Measurements from ENCODE around the gene KANK2.

KANK2 gene

DNA sequence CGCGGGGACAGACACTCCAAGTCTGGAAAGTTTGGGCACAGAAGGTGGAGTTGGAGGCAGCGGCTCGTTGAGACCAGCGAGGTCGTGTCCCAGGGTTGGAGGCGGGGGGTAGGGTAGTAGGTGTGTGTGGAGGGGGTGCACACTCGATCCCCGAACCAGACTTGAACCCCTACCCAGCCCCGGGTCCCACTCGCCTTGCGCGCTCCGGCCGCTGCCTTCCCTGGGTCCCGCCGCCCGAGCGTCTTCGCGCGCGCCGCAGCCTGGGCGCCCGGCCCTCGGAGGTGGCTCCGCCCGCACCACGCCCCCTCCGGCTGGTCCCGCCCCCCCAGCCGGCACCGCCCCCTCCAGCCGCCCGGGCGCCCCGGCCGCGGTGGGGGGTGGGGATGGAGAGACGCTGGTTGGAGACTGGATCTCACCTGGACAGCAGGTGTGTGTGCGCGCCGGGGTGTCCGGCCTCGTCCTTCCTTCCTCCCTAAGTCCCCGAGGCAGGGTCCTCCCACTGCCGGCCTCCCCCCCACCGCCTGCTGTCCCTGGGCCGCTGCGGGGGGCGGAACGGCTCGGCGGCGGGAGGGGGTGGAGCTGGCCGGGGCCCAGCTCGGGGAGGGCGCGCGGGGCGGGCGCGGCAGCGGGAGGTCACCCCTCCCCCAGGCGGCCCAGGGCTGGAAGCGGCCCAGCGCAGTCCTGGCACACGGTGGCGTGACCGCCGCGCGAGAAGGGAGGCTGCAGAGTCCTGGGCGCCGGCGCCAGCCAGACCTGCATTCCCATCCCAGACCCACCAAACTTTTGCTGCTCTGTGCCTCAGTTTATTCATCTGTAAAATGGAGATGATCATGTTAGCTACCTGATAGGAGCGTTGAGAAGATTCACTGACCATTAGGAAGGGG is at the start of gene KANK2:
KANK2 (minus strand) TSS at position 255 of the 884 bp plus-strand sequence. CDS start 3,034 bp downstream, outside the sequence.
- peak in 13 of 14 donors; percentile 25 to 87 (median 68) for DNase-seq

DNA sequence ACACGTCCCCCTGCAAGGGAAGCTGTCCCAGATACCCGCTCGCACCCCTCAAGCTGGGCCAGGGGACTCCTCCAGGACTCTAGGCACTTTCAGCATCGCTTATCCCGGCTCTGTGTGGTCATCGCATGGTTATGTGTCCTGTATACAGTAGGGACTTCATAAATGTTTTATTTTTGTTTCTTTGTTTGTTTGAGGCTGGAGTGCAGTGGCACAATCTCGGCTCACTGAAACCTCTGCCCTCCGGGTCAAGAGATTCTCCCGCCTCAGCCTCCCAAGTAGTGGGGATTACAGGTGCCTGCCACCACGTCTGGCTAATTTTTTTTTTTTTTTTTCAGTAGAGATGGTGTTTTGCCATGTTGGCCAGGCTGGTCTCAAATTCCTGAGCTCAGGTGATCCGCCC is 49.6 kb upstream of the KANK2 start:
- no peak for DNase-seq

GRCh38 chr19:11244846-11245589 is 47.7 kb upstream of the KANK2 start:
- no peak for DNase-seq

- no peak for DNase-seq
Measured at GRCh38 chr19:11243798-11244169, 46.4 kb upstream of the KANK2 start.

GRCh38 chr19:11242864-11243797 is 45.8 kb upstream of the KANK2 start:
- DNase-seq = peak in 13 of 14 donors; percentile 6 to 87 (median 76)

- no peak for DNase-seq
Measured at GRCh38 chr19:11242025-11242424, 44.7 kb upstream of the KANK2 start.

GRCh38 chr19:11240008-11240444 is 42.7 kb upstream of the KANK2 start:
- DNase-seq = no peak

DNA sequence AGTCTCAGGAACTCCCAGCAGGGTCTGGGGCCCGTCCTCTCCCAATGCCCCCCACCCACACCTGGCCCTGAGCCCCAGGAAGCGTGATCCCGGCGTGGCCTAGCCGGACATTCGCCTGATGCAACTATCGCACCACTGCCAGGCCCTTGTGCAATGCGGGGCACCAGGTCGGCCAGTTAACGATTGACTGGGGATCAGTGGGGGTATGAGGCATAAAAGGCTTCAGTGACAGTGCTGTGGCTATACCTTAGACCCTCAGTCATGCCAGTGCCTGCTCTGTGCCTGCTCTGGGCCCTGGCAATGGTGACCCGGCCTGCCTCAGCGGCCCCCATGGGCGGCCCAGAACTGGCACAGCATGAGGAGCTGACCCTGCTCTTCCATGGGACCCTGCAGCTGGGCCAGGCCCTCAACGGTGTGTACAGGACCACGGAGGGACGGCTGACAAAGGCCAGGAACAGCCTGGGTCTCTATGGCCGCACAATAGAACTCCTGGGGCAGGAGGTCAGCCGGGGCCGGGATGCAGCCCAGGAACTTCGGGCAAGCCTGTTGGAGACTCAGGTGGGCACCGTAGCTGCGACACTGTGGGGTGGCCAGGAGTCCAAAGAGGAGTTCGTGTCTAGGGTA is 42.1 kb upstream of the KANK2 start, which contains the start of gene ANGPTL8:
ANGPTL8 (plus strand) TSS at position 243 of the 624 bp plus-strand sequence; CDS start at position 262, 19 bp downstream.
- DNase-seq = no peak

GRCh38 chr19:11238781-11239376 is 41.5 kb upstream of the KANK2 start:
- DNase-seq = no peak

- no peak for DNase-seq
Measured at GRCh38 chr19:11238041-11238440, 40.7 kb upstream of the KANK2 start.

DNA sequence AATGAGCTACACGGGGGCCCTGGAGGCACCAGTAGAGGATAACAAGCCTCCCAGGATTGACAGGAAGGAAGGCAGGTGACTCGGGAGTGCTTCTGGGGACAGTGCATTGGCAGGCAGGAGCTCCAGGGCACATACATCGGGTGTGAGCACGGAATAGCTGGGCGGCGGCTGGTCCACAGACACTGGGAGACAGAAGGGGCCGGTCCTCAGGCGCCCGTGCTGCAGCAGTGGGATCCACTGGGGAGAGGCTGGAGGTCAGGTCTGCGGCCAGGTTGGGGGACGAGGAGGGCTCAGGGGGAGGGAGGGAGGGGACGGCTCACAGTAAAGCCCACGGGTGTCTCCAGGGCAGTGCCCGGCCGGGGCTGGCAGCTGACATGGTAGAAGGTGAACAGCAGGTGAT is 40.0 kb upstream of the KANK2 start:
- no peak for DNase-seq

- DNase-seq = no peak
Measured at GRCh38 chr19:11236324-11237301, 39.3 kb upstream of the KANK2 start.

DNA sequence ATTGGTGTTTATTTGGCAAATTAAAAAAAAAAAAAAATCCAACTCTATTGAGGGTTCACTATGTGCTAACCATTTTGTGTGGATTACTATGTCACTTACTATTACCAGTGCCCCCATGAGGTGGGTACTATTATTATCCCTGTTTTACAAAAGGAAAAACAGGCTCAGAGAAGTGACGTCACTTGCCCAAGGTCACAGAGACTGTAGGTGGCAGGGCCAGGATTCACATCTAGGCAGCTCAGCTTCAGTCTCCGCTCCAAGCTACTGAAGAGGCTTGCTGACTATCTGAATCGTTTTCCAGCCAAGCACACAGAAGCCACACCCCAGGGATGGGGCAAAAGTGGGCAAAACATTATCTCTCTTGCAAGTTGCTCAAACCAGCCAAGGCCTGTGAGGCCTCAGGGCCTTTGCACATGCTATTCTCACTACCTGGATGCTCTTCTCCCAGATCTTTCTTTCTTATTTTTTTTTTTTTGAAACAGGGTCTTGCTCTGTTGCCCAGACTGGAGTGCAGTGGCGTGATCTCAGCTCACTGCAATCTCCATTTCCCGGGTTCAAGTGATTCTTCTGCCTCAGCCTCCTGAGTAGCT is 37.2 kb upstream of the KANK2 start:
- DNase-seq = no peak

GRCh38 chr19:11233073-11233472 is 35.7 kb upstream of the KANK2 start:
- no peak for DNase-seq

- no peak for DNase-seq
Measured at GRCh38 chr19:11232555-11232954, 35.2 kb upstream of the KANK2 start.

GRCh38 chr19:11230621-11231386 is 33.5 kb upstream of the KANK2 start:
- DNase-seq = no peak

DNA sequence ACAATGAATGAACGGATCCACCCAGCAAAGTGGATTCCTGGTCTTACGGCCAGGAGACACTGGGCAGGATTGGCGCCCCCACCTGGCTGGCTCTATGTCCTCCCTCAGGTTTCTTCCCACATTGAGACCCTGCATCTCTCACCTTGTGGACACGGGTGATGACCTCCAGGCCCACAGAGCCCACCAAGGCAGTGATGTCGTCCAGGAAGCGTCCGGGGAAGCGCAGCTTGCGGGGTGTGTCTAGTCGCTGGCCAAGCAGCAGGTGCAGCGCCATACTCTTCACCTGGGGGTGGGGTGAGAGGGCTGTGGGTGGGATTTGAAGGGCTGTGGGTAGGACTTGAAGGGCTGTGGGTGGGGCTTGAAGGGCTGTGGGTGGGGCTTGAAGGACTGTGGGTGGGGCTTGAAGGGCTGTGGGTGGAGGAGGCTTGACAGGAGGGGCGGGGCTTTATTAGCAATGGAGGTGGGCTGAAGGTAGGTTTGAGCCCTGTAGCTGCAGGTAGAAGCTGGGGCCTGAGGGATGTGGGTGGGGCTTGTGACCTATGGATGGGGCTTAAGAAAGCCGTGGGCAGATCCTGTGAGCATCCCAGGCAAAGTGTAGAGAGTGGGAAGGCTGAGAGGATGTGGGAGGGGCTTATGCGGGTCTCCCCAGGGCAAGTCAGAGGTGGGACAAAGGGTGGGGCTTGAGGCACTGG is 30.0 kb upstream of the KANK2 start:
- DNase-seq = no peak

DNA sequence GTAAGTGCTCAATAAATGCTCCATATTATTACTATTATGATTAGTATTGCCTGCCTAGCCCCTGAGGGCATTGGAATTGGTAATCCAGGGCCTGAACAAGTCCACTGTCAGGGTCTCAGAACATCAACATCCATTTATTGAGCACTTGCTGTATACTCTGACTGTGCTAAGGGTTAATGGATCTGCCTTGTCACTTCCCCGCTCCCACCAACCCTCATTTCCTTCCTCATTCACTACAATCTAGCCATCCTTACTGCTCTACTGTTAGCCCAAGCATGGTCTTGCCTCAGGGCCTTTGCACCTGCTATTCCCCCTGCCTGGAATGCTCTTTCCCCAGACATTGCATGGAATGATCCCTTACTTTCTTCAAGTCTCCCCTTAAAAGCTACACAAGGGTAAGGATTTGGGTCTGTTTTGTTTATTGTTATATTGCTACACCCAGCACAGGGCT is 29.4 kb upstream of the KANK2 start:
- DNase-seq = no peak
